Mucosa of descending colon (tissue), 3 donors: ENCODE measurements around the gene VTI1B. TPM values are rescaled to one million over a fixed set of nuclear protein-coding genes. Genes with fewer than 3 reads are reported as not detected.

ENCODE experiments used
- ATAC-seq: fragments of 200-7000 bp; cut with Tn5 transposase; one replicate; pipeline ENCODE4 v1.9.1; 2020; ENCODE audit warnings: mild to moderate bottlenecking, moderate library complexity
- DNase-seq, 3 donors: peaks; one replicate each; pipeline ENCODE4 v3.0.0-alpha.2; 2020
- H3K36me3 ChIP-seq: fragments of 200-600 bp; one replicate; pipeline ENCODE4 v1.8.0; 2021; ENCODE audit warnings: low read depth, mild to moderate bottlenecking
- H3K4me1 ChIP-seq: fragments of 200-600 bp; one replicate; pipeline ENCODE4 v1.8.0; 2021; ENCODE audit warnings: low read depth, mild to moderate bottlenecking
- H3K4me3 ChIP-seq: fragments of 200-600 bp; one replicate; pipeline ENCODE4 v1.8.0; 2021; ENCODE audit warnings: mild to moderate bottlenecking
- H3K9me3 ChIP-seq: fragments of 200-600 bp; one replicate; pipeline ENCODE4 v1.8.0; 2021; ENCODE audit warnings: mild to moderate bottlenecking
- intact Hi-C, 2 donors: fragments of 100-400 bp; cut with DNase I in 1 of 2; cut with micrococcal nuclease in 1 of 2; formaldehyde crosslinking; loops; one replicate each; pipeline versions ENCODE4 v1.11.0 to v1.11.1; 2022; cut with DNase I, micrococcal nuclease
- total RNA-seq, 3 donors: library from RNA; stranded (reverse); fragmentation: NEBNext Ultra II Directional in 2 of 3; extraction: Animal tissue kit (Norgen Biotek cat#: 25700) in 2 of 3; gene quantifications; one replicate each; pipeline versions ENCODE4 v1.2.1 to v1.2.4, GENCODE V29; 2021 to 2023
- TF ChIP-seq, protein P1 (sequence below): fragments of 200-600 bp; IDR thresholded peaks from one replicate; pipeline ENCODE4 v1.8.0; 2022; ENCODE audit warnings: antibody characterized with exemption, mild to moderate bottlenecking
- donor health status: DM: no; HTN: no; CAD: no; lungs with moderate emphysema.
- donor health status: DM: no; HTN: no; CAD: no.
- donor health status: DM: no; HTN: yes; CAD: no.

VTI1B gene
- total RNA-seq, 3 donors from 2014 or later = 110 to 162 (median 148) TPM

DNA sequence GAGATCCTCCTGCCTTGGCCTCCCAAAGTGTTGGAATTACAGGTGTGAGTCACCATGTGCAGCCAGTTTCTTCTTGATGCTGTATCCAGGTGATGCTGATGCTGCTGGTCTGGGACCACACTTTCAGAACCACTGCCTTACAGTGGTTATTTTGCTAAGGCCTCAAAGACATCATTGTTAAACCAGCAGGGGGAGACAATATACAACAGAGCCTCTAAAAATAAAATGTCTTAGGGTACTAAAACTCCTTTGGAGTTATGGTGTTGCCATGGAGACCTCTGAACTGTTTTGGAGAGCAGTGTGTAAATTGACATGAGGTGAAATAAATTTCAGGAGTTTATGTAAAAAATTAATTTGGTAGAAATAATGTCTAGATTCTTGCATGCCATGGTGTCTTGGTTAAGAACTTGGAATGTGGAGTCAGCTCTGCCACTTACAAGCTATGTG, 55.8 kb downstream of the VTI1B start:
- H3K4me3 ChIP-seq = no peak overlapping the region
- intact Hi-C loops = loop anchor here (1.0 to 5.0 kb wide), 2 partner anchors 49 to 86 kb away; no protein-coding TSS in a partner anchor
- DNase-seq = peak in 1 of 3 donors; percentile 22

DNA sequence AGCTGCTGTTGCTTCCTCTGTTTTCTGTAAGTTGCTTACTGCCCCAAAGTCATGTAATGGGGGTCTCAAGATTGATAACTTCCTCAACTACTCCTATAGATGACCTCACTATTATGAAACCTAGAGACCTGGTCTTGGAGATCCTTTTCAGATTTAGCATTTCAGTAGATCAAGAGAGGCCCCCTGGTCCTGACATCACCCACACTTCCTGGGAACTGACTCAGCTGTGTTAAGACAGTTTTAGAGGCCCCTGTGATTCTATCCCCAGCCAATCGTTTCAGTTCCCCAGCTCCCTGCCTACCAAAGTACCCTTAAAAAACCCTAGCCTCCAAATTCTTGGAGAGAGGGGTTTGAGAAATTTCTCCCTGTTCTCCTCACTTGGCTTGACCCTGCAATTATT, 63.9 kb downstream of the VTI1B start:
- DNase-seq (no peak), ATAC-seq (no peak)
- Histone ChIP-seq H3K9me3 (no peaks in the 10 kb centered on the region), H3K4me1 (no peaks in the 10 kb centered on the region), H3K4me3 (no peak overlapping the region), H3K36me3 (no peaks in the 10 kb centered on the region)
- TF ChIP-seq, protein P1, sequence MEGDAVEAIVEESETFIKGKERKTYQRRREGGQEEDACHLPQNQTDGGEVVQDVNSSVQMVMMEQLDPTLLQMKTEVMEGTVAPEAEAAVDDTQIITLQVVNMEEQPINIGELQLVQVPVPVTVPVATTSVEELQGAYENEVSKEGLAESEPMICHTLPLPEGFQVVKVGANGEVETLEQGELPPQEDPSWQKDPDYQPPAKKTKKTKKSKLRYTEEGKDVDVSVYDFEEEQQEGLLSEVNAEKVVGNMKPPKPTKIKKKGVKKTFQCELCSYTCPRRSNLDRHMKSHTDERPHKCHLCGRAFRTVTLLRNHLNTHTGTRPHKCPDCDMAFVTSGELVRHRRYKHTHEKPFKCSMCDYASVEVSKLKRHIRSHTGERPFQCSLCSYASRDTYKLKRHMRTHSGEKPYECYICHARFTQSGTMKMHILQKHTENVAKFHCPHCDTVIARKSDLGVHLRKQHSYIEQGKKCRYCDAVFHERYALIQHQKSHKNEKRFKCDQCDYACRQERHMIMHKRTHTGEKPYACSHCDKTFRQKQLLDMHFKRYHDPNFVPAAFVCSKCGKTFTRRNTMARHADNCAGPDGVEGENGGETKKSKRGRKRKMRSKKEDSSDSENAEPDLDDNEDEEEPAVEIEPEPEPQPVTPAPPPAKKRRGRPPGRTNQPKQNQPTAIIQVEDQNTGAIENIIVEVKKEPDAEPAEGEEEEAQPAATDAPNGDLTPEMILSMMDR = no peak
- intact Hi-C loops = no loop called here

More for the DNA sequence above, 55.8 kb downstream of the VTI1B start:
- Histone ChIP-seq H3K36me3 (no peaks in the 10 kb centered on the region), H3K9me3 (no peaks in the 10 kb centered on the region), H3K4me1 (peaks cover 4% of the 10 kb centered on the region)
- peak; percentile 49 for ATAC-seq
- TF ChIP-seq, protein P1 = peak; percentile 34

DNA sequence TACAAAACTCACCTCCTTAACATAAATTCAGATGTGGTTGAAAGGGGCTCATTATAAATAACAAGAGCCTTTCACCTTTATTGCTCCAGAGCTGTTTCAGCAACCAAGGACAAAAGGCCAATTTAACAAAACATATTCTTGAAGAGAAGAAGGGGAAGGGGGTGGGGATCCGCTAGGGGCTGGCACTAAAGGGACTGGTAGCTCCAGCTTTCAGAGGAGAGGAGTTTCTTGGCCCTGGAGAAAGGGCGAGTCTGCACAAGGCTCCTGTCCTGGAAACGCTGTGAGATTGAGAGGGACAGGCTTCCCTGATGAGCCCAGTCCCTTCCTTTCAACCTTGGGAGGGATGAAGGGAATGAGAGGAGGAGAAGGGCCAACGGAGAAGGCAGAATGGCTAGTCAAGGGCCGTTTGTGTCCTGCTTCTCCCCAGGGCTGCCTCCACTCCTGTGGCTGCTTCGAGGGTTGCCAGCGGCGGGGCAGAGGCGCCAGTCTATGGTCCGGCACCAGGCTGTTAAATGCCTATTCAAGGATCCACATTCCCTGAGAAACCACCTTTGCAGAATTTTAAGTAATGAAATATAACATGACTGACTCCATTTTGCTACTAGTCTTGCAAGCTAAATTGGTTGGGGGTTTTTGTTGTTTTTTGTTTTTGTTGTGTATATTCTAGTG, 64.7 kb downstream of the VTI1B start:
- no peaks in the 10 kb centered on the region for H3K9me3 ChIP-seq
- H3K4me1 ChIP-seq = no peaks in the 10 kb centered on the region
- no peak overlapping the region for H3K4me3 ChIP-seq
- DNase-seq (no peak), ATAC-seq (no peak)
- intact Hi-C loops = no loop called here
- no peaks in the 10 kb centered on the region for H3K36me3 ChIP-seq
- TF ChIP-seq, protein P1 = no peak

DNA sequence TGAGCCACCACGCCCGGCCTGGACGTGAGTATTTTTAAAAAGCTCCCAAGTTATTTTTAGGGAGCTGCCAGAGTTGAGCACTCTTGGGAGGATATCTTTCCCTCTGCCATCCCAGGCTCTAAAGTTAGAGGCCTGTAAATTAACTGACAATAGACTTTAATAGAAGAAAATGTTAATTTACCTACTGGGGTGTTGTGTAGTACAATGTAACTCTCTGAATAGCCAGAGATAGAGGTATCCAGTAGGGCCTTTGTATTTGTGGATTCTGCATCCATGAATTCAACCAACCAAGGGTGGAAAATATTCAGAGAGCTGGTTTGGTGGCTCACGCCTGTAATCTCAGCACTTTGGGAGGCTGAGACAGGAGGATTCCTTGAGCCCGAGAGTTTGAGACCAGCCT, 66.8 kb downstream of the VTI1B start:
- TF ChIP-seq, protein P1 = no peak
- intact Hi-C loops = no loop called here
- no peak overlapping the region for H3K4me3 ChIP-seq
- H3K4me1 ChIP-seq = no peaks in the 10 kb centered on the region
- H3K9me3 ChIP-seq = no peaks in the 10 kb centered on the region
- no peak for ATAC-seq
- DNase-seq = no peak
- H3K36me3 ChIP-seq = no peaks in the 10 kb centered on the region

DNA sequence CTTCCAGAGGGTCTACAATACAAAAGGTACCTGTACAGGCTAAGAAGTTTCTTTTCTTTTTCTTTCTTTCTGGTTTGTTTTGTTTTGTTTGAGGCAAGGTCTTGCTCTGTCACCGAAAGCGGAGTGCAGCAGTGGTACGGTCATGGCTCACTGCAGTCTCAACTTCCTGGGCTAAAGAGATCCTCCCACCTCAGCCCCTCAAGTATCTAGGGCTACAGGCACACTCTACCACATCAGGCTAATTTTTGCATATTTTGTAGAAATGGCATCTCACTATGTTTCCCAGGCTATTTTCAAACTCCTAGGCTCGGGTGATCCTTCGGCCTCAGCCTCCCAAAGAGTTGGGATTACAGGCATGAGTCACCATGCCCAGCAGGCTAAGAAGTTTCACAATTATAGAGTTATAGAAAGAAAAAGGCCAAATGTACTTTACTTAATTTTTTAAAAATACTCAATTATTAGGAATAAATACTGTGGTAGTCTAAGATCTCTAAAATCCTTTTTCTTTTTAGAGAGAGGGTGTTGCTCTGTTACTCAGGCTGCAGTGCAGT, 71.4 kb downstream of the VTI1B start:
- Histone ChIP-seq H3K36me3 (no peaks in the 10 kb centered on the region), H3K4me1 (peaks cover 7% of the 10 kb centered on the region), H3K4me3 (no peak overlapping the region), H3K9me3 (no peaks in the 10 kb centered on the region)
- no peak for DNase-seq
- intact Hi-C loops = no loop called here
- no peak for ATAC-seq
- TF ChIP-seq, protein P1 = no peak
